K562 (cell line): Measurements from ENCODE around the gene GORASP1. TPM values are rescaled to one million over a fixed set of nuclear protein-coding genes. Genes with fewer than 3 reads are reported as not detected.
A peak's percentile ranks its signal among the peaks of the same experiment; 100 is the strongest.

Experiments used
- ATF4 ChIP-seq: fragments of 450-650 bp; formaldehyde crosslinking; IDR thresholded peaks from 2 replicates; pipeline ENCODE4 v1.4.0; 2022; ENCODE audit warnings: mild to moderate bottlenecking, moderate library complexity
- CHD4 ChIP-seq: fragments of 200-600 bp; sonication (generic); IDR thresholded peaks from 3 replicates; pipeline ENCODE4 v1.6.1; 2012; ENCODE audit warnings: low read depth, mild to moderate bottlenecking, mixed read lengths, low read length, inconsistent platforms; ENCODE audit not compliant: insufficient read depth, insufficient replicate concordance, poor library complexity, severe bottlenecking
- DIDO1 ChIP-seq: fragments of 450-650 bp; IDR thresholded peaks from 2 replicates; pipeline ENCODE4 v1.6.1; 2016; ENCODE audit warnings: low read depth, missing biosample characterization, missing genetic modification characterization
- ELF2 ChIP-seq: fragments of 250-450 bp; sonication (Bioruptor Pico); IDR thresholded peaks from 2 replicates; pipeline ENCODE4 v1.5.0; 2021; ENCODE audit warnings: mild to moderate bottlenecking
- EP300 ChIP-seq: IDR thresholded peaks from 2 replicates; pipeline ENCODE4 v1.6.1; 2012; ENCODE audit warnings: low read length, improper control_type of control experiment
- ETS2 ChIP-seq: IDR thresholded peaks from 2 replicates; pipeline ENCODE4 v1.6.1; 2016; ENCODE audit warnings: borderline replicate concordance, missing genetic modification characterization, mild to moderate bottlenecking, moderate library complexity, missing compliant biosample characterization; ENCODE audit not compliant: poor library complexity, severe bottlenecking
- GABPB1 ChIP-seq: sonication (generic); formaldehyde crosslinking; IDR thresholded peaks from 2 replicates; pipeline ENCODE4 v1.8.0; 2022; ENCODE audit warnings: mild to moderate bottlenecking, missing genetic modification reagents
- HBP1 ChIP-seq: fragments of 450-650 bp; formaldehyde crosslinking; IDR thresholded peaks from 2 replicates; pipeline ENCODE4 v1.4.0; 2022; ENCODE audit warnings: missing genetic modification characterization
- HMGXB4 ChIP-seq: sonication (generic); formaldehyde crosslinking; IDR thresholded peaks from 2 replicates; pipeline ENCODE4 v1.8.1; 2023; ENCODE audit warnings: mild to moderate bottlenecking, missing genetic modification reagents
- ILK ChIP-seq: fragments of 450-650 bp; IDR thresholded peaks from 2 replicates; pipeline ENCODE4 v1.6.1; 2016; ENCODE audit warnings: missing genetic modification characterization, low read depth, mild to moderate bottlenecking, missing compliant biosample characterization, moderate library complexity, borderline replicate concordance
- MTA3 ChIP-seq: fragments of 450-650 bp; formaldehyde crosslinking; IDR thresholded peaks from 2 replicates; pipeline ENCODE4 v1.6.1; 2017; ENCODE audit warnings: mild to moderate bottlenecking, borderline replicate concordance
- NFE2 ChIP-seq: IDR thresholded peaks from 2 replicates; pipeline ENCODE4 v1.6.1; 2014; ENCODE audit warnings: antibody characterized with exemption, low read depth
- PHF21A ChIP-seq: fragments of 450-650 bp; IDR thresholded peaks from 2 replicates; pipeline ENCODE4 v1.6.1; 2017; ENCODE audit warnings: low read depth, borderline replicate concordance
- PHTF2 ChIP-seq: fragments of 250-450 bp; sonication (Bioruptor Pico); IDR thresholded peaks from 2 replicates; pipeline ENCODE4 v1.5.0; 2021; ENCODE audit warnings: mild to moderate bottlenecking
- SRSF1 ChIP-seq: fragments of 200-400 bp; formaldehyde crosslinking; IDR thresholded peaks from 2 replicates; pipeline ENCODE4 v1.6.1; 2017; ENCODE audit warnings: mild to moderate bottlenecking, low read depth, low read length, moderate library complexity
- SRSF9 ChIP-seq: fragments of 200-400 bp; formaldehyde crosslinking; IDR thresholded peaks from 2 replicates; pipeline ENCODE4 v1.6.1; 2017; ENCODE audit warnings: low read depth, low read length, borderline replicate concordance
- TCF7L2 ChIP-seq: fragments of 150-350 bp; IDR thresholded peaks from 2 replicates; pipeline ENCODE4 v1.6.1; 2016; ENCODE audit warnings: low read depth, mild to moderate bottlenecking, low read length, moderate library complexity
- TSC22D4 ChIP-seq: fragments of 450-650 bp; IDR thresholded peaks from 2 replicates; pipeline ENCODE4 v1.6.1; 2016; ENCODE audit warnings: missing genetic modification characterization, missing biosample characterization, control low read depth
- USF2 ChIP-seq: sonication (generic); formaldehyde crosslinking; IDR thresholded peaks from 2 replicates; pipeline ENCODE4 v1.5.0; 2020; ENCODE audit warnings: missing genetic modification reagents
- XRCC3 ChIP-seq: fragments of 450-650 bp; IDR thresholded peaks from 2 replicates; pipeline ENCODE4 v1.6.1; 2017; ENCODE audit warnings: mild to moderate bottlenecking, moderate library complexity
- ZNF217 ChIP-seq: sonication (generic); formaldehyde crosslinking; IDR thresholded peaks from 2 replicates; pipeline ENCODE4 v1.8.0; 2022; ENCODE audit warnings: mild to moderate bottlenecking, missing genetic modification reagents
- ZNF224 ChIP-seq: sonication (generic); formaldehyde crosslinking; IDR thresholded peaks from 2 replicates; pipeline ENCODE4 v1.8.0; 2022; ENCODE audit warnings: mild to moderate bottlenecking, missing genetic modification reagents
- ZNF23 ChIP-seq: fragments of 250-450 bp; sonication (Bioruptor Pico); IDR thresholded peaks from 2 replicates; pipeline ENCODE4 v1.4.0; 2020; ENCODE audit warnings: mild to moderate bottlenecking
- ZNF76 ChIP-seq: fragments of 250-450 bp; sonication (Bioruptor Pico); IDR thresholded peaks from 2 replicates; pipeline ENCODE4 v1.4.0; 2020; ENCODE audit warnings: mild to moderate bottlenecking, moderate library complexity, borderline replicate concordance
- polyA plus RNA-seq, 8 experiments: library from polyadenylated mRNA; depleted of rRNA in 4 of 8; stranded (reverse) in 5 of 8; unstranded in 3 of 8; fragments of >200 nt; fragmentation: Nextera tagmentation in 2 of 8; fragmentation: Illumina TruSeq in 1 of 8; extraction: Ambion mirVana in 2 of 8; extraction: Trizol in 1 of 8; gene quantifications; 2 replicates each; pipeline versions ENCODE4 v1.2.1 to v1.2.3, GENCODE V29; 2011 to 2014; ENCODE audit warnings: inconsistent platforms in 1 of 8, missing spikeins in 1 of 8
- total RNA-seq, 7 experiments: library from RNA; depleted of rRNA in 6 of 7; stranded (reverse); fragments of >200 nt in 6 of 7; fragmentation: Illumina TruSeq in 2 of 7; extraction: Trizol in 2 of 7; gene quantifications; 2 replicates each; pipeline versions ENCODE4 v1.2.1 to v1.2.3, GENCODE V29; 2011 to 2021; ENCODE audit warnings: low replicate concordance in 1 of 7

The GORASP1 gene
- total and polyA plus RNA-seq, 9 of the 15 experiments (the other 6 are each of a cell fraction or from before 2014, with no cell fraction given), result 8.4 to 87.9 (median 67.6) TPM

- no peak for TF ChIP-seq USF2 (CRISPR knock-in tag)
- no peak for TF ChIP-seq ETS2 (tag)
- 0 out of 2 replicates have a peak, but pooled peaks have one; percentile 22 for TF ChIP-seq EP300
- no peak for TF ChIP-seq PHF21A
- TF ChIP-seq SRSF1, result no peak
- TF ChIP-seq XRCC3, result no peak
- no peak for TF ChIP-seq ATF4 (CRISPR knock-in tag)
- TF ChIP-seq TSC22D4 (tag), result no peak
- no peak for TF ChIP-seq ZNF76
- no peak for TF ChIP-seq TCF7L2
- no peak for TF ChIP-seq NFE2
- no peak for TF ChIP-seq ILK (tag)
- peak; percentile 90; the same call in 1 of the 2 replicates for TF ChIP-seq MTA3
- 0 out of 2 replicates have a peak, but pooled peaks have one; percentile 28 for TF ChIP-seq GABPB1 (CRISPR knock-in tag)
- no peak for TF ChIP-seq PHTF2 (CRISPR knock-in tag)
- peak; percentile 17 for TF ChIP-seq CHD4
- TF ChIP-seq ELF2 (CRISPR knock-in tag), result no peak
- 0 out of 2 replicates have a peak, but pooled peaks have one; percentile 63 for TF ChIP-seq HBP1 (CRISPR knock-in tag)
- TF ChIP-seq ZNF23 (CRISPR knock-in tag), result no peak
- TF ChIP-seq HMGXB4 (CRISPR knock-in tag), result no peak
- TF ChIP-seq DIDO1 (tag), result 0 out of 2 replicates have a peak, but pooled peaks have one; percentile 9
- no peak for TF ChIP-seq SRSF9
- no peak for TF ChIP-seq ZNF217 (CRISPR knock-in tag)
- no peak for TF ChIP-seq ZNF224 (CRISPR knock-in tag)
These were observed 47.0 kb upstream of the GORASP1 start (continued) for GRCh38 chr3:39154280-39155021.
